Right lung (tissue), 5 donors: Measurements from ENCODE around the gene C11orf68. TPM values are rescaled to one million over a fixed set of nuclear protein-coding genes. Genes with fewer than 3 reads are reported as not detected.

Experiments used
- DNase-seq, 2 donors: peaks; one replicate each; pipeline ENCODE4 v3.0.0-alpha.2; 2013
- polyA plus RNA-seq, 5 donors: library from polyadenylated mRNA; unstranded; fragments of 120-200 nt; gene quantifications; one replicate each; pipeline versions ENCODE4 v1.2.1 to v1.2.3, GENCODE V29; 2013; ENCODE audit warnings: inconsistent platforms in 1 of 5, low replicate concordance in 1 of 5; ENCODE audit not compliant: insufficient read length in 5 of 5, insufficient read depth in 1 of 5

The C11orf68 gene
- polyA plus RNA-seq, 5 donors = 29.8 to 44.0 (median 38.6) TPM

GRCh38 chr11:65947133-65947532 is 28.3 kb upstream of the C11orf68 start:
- DNase-seq = no peak

DNA sequence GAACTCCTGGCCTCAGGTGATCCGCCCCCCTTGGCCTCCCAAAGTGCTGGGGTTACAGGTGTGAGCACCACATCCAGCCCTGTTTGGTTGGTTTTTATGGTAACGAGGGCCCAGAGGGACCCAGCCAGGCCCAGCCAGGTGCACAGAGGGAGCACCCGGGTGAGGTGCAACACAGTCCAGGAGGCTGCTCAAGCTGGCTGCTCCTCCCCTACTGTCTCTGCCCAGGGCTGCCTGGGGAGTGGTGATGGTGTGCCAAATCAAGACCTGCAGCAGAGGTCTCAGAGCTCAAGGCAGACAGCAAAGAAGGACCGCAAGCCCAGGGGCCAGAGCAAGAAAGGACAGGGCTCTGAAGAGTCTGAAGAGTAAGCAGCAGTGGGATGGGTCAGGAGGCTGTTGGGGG is 27.8 kb upstream of the C11orf68 start:
- DNase-seq = no peak

DNA sequence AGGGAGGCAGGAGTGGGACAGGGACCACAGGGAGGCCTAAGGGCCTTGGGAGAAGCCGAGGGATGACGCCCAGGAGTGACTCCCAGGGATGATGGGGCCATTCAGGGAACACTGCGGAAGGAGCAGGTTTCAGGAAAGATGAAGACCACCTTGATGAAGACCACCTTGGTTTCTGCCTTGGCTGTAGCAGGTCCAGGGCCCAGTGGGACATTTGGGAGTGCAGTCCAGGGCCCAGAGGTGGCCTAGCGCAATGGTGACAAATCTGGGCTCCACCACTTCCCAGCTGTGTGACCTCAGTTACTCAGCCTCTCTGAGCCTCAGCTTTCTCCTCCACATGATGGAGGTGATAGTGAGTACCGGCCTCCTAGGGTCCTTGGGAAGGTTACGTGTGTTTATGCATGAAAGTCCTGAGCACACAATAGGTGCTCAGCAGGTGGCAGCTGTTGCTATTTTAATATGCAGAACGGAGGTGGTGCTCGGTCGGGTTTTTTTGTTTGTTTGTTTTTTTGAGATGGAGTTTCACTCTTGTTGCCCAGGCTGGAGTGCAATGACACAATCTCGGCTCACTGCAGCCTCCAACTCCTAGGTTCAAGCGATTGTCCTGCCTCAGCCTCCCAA is 27.2 kb upstream of the C11orf68 start:
- no peak for DNase-seq

GRCh38 chr11:65945430-65945911 is 26.6 kb upstream of the C11orf68 start, which contains the start of gene TSGA10IP:
TSS of gene TSGA10IP (plus strand) at chr11:65945480. CDS start at chr11:65945676, 196 bp downstream.
- no peak for DNase-seq

DNA sequence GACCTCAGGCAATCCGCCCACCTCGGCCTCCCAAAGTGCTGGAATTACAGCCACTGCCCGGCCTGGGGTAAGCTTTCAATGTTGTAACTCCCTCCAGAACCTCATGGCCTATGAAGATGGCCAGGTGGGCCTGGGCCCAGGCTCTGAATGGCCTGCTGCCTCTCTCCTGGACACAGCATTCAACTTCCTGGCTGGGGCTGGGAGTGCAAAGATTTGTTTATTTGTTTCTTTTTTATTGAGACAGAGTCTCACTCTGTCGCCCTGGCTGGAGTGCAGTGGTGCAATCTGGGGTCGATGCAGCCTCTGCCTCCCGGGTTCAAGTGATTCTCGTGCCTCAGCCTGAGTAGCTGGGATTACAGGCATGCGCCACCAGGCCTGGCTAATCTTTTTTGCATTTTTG is 25.9 kb upstream of the C11orf68 start:
- no peak for DNase-seq

GRCh38 chr11:65944191-65944590 is 25.3 kb upstream of the C11orf68 start:
- no peak for DNase-seq

GRCh38 chr11:65942531-65942930 is 23.7 kb upstream of the C11orf68 start:
- DNase-seq = no peak

GRCh38 chr11:65941720-65942310 is 23.0 kb upstream of the C11orf68 start:
- no peak for DNase-seq

DNA sequence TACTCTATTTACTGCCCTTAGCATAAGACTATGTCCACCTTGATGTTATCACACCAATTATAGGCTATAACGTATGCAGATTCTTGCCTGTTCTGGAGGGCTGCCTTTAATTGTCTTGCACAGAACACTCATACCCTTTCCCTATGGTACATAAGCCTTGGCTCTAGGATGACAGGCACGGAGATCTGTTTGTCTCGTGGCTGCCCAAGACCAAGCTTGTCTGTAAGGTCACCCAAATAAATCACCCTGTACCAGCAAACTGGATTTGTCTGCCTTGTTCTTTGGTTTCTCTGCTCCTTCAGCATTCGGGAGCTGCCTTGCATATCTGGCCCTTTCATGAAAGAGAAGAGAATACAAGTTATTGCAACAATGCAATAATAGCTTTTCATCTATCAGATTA is 18.9 kb upstream of the C11orf68 start:
- no peak for DNase-seq

DNA sequence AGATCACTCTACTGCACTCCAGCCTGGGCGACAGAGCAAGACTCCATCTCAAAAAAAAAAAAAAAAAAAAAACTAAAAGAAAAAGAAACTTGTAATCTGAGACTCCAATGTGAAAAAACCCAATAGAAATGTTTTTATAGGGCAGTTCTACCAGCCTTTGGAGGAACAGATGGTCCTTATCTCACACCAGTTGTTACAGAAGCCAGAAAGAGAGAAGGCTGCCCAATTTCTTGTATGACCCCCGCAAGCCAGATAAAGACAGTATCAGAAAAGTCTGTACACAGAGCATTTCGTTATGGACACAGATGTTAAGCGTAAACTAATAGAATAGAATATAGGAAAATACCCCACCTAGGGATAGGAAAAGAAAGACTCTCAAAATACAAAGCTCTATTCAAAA is 15.2 kb upstream of the C11orf68 start:
- peak; percentile 74 to 84 for DNase-seq

DNA sequence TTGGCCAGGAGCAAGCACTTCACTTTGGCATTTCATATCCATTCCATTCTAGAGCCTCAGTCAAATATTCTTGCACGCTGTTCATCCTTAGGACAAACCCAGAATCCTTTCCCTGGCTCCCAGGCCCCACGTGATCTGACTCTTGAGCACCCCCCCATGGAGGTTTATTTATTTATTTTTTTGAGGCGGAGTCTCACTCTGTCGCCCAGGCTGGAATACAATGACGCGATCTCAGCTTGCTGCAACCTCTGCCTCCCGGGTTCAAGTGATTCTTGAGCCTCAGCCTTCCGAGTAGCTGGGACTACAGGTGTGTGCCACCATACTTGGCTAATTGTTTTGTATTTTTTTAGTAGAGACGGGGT is 13.7 kb upstream of the C11orf68 start:
- DNase-seq = no peak

- DNase-seq = no peak
Observed at GRCh38 chr11:65931773-65932557, 13.1 kb upstream of the C11orf68 start.

GRCh38 chr11:65928667-65929066 is 9.8 kb upstream of the C11orf68 start:
- no peak for DNase-seq

GRCh38 chr11:65927904-65928397 is 9.1 kb upstream of the C11orf68 start:
- no peak for DNase-seq

DNA sequence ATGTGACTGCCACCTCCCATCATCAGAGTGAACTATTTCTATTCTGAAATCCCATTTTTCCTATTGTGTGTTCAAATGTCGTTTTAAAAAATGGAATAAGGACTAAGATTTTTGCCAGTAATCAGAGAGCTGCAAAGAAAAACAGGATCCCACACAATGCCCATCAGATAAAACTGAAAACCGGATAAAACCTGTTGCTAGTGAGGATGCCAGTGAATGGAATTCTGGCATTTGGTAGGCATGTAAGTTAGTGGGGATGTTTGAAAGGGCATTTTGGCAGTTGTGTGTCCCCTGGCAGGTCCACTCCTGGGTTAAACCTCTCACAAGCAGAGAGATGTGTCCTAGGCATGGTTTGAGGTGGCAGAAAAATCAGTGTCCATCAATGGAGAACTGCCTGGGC is 6.5 kb upstream of the C11orf68 start:
- no peak for DNase-seq

DNA sequence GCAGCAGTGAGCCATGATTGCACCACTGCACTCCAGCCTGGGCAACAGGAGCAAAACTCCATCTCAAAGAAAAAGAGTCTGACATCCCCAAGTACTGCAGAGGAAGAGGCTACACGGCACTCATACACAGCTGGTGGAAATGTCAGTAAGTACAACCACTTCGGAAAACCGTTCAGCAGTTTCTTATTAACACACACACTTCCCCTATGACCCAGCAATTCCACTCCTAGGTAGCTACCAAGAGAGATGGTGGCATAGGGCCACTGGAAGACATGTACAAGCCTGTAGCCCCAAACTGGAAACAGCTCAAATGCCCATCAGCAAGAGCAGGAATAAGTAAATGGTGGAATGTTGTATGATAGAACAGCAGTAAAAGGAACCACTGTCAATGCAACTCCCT is 3.7 kb upstream of the C11orf68 start:
- no peak for DNase-seq

DNA sequence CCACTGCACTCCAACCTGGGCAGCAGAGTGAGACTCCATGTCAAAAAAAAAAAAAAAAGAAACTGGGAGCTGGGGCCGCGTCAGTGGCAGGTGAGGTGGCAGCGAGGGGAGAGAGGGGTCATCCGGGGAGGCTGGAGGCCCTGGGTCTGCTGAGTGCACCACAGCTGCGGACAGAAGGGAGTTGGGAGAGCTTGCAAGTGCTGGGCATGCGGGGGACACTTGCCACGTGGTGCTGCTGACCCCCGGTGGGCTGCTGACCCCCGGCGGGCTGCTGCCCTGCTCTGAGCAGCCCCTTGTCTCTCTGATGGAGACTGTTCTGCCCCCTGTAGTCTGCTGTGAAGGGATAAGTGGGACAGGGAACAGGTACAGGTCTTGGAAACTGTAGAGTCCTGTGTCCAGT is 3.0 kb upstream of the C11orf68 start:
- DNase-seq = no peak

GRCh38 chr11:65921033-65921555 is 2.2 kb upstream of the C11orf68 start:
- no peak for DNase-seq

DNA sequence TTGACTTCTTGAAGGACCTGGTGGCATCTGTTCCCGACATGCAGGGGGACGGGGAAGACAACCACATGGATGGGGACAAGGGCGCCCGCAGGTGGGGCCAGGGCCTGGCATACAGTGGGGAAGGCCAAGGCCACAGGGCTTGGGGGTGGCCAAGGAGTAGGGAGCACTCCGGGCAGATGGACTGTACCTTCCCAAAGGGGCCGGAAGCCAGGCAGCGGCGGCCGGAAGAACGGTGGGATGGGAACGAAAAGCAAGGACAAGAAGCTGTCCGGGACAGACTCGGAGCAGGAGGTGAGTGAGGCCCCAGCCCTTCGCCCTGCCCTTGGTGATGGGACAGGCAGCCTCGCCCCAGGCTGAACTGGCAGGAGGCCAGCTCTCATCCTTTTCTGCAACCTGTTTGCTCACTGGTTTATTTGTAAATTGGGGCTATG is 1.5 kb upstream of the C11orf68 start:
- DNase-seq = no peak

GRCh38 chr11:65919573-65920371 is 910 bp upstream of the C11orf68 start:
- no peak for DNase-seq

DNA sequence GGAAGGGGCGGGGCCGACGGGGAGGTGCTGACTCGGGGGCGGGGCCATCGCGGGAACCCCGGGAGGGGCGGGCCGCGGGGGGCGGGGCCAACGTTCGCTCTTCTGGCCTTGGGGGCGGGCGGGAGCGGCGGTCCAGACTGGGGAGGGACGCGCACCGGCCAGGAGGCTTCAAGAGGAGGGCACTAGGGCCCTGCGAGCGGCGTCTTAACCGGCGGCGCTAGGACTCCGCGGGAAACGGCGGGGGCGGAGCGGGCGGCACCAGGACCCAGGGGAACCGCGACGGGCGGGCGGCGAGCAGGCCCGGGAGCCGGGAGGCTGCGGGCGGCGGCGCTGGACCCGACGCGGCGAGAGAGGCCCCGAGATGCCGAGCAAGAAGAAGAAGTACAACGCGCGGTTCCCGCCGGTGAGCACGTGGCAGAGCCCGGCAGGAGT is 295 bp upstream of the C11orf68 start, which contains the start of gene DRAP1:
TSS of gene DRAP1 (plus strand) at position 286 of the 432 bp plus-strand sequence. CDS start at position 362, 76 bp downstream.
- peak; percentile 97 to 98 for DNase-seq
